CD14-positive monocyte (primary cell): ENCODE results near the gene PPM1F. TPM values are rescaled to one million over a fixed set of nuclear protein-coding genes. Genes with fewer than 3 reads are reported as not detected.

Experiments used
- DNase-seq, 3 donors: peaks; one replicate each; pipeline ENCODE4 v3.0.0-alpha.2; 2011 to 2022
- H2AFZ ChIP-seq: 2 replicates; pipeline ENCODE4 v1.6.0; 2012; ENCODE audit warnings: mild to moderate bottlenecking, low read depth, low read length, inconsistent platforms; ENCODE audit not compliant: insufficient read depth, poor library complexity, severe bottlenecking
- H3K27ac ChIP-seq, 2 donors: 1 replicate in 1 of 2; 2 replicates in 1 of 2; pipeline ENCODE4 v1.5.1; 2012 to 2013; ENCODE audit warnings: low read length in 2 of 2, control low read depth in 1 of 2, inconsistent platforms in 1 of 2, low read depth in 1 of 2, mild to moderate bottlenecking in 1 of 2
- H3K27me3 ChIP-seq, 2 donors: one replicate each; pipeline versions ENCODE4 v1.6.0 to v1.6.1; 2011 to 2013; ENCODE audit warnings: low read length in 2 of 2; ENCODE audit not compliant: control insufficient read depth in 2 of 2, insufficient read depth in 2 of 2
- H3K36me3 ChIP-seq, 2 donors: replicated peaks in 1 of 2; 1 replicate in 1 of 2; 2 replicates in 1 of 2; pipeline versions ENCODE4 v1.5.1 to v1.6.1; 2012 to 2013; ENCODE audit warnings: low read length in 2 of 2, control low read depth in 1 of 2, inconsistent platforms in 1 of 2, mild to moderate bottlenecking in 1 of 2; ENCODE audit not compliant: insufficient read depth in 2 of 2, control insufficient read depth in 1 of 2
- H3K4me1 ChIP-seq, 2 donors: 1 replicate in 1 of 2; 2 replicates in 1 of 2; pipeline versions ENCODE4 v1.5.1 to v1.6.1; 2012 to 2013; ENCODE audit warnings: low read length in 2 of 2, control low read depth in 1 of 2, inconsistent platforms in 1 of 2, mild to moderate bottlenecking in 1 of 2, moderate library complexity in 1 of 2; ENCODE audit not compliant: insufficient read depth in 2 of 2, control insufficient read depth in 1 of 2
- H3K4me2 ChIP-seq: replicated peaks from 2 replicates; pipeline ENCODE3; 2012; ENCODE audit warnings: low read length, moderate library complexity, mild to moderate bottlenecking; ENCODE audit not compliant: poor library complexity, severe bottlenecking; ENCODE audit errors: extremely low read depth
- H3K4me3 ChIP-seq, 3 experiments: fragments of 200-600 bp in 1 of 3; sonication (generic) in 1 of 3; replicated peaks in 1 of 3; 1 replicate in 2 of 3; 2 replicates in 1 of 3; pipeline ENCODE4 v1.5.1; 2011 to 2013; ENCODE audit warnings: low read length in 3 of 3, mild to moderate bottlenecking in 3 of 3, control low read depth in 2 of 3, low read depth in 2 of 3, inconsistent platforms in 1 of 3, moderate library complexity in 1 of 3
- H3K79me2 ChIP-seq: 2 replicates; pipeline ENCODE4 v1.6.0; 2012; ENCODE audit warnings: mild to moderate bottlenecking, control low read depth, inconsistent platforms, low read length, moderate library complexity; ENCODE audit not compliant: insufficient read depth
- H3K9ac ChIP-seq: 2 replicates; pipeline ENCODE4 v1.6.0; 2017; ENCODE audit warnings: low read length, mild to moderate bottlenecking; ENCODE audit not compliant: insufficient read depth, poor library complexity, severe bottlenecking
- H3K9me3 ChIP-seq, 2 donors: replicated peaks in 1 of 2; 1 replicate in 1 of 2; 2 replicates in 1 of 2; pipeline versions ENCODE4 v1.5.1 to v1.6.1; 2012 to 2013; ENCODE audit warnings: low read length in 2 of 2, control low read depth in 1 of 2; ENCODE audit not compliant: control insufficient read depth in 1 of 2, insufficient read depth in 1 of 2
- H4K20me1 ChIP-seq: 2 replicates; pipeline ENCODE4 v1.6.0; 2012; ENCODE audit warnings: mild to moderate bottlenecking, low read length, control low read depth, moderate library complexity; ENCODE audit not compliant: insufficient read depth
- H3K27ac Mint-ChIP-seq, 7 donors: one replicate each; pipeline ENCODE4 v1.8.0; 2020; ENCODE audit warnings: mild to moderate bottlenecking in 7 of 7, mixed read lengths in 7 of 7, moderate library complexity in 6 of 7, inconsistent platforms in 2 of 7
- H3K27me3 Mint-ChIP-seq, 3 donors: one replicate each; pipeline ENCODE4 v1.8.0; 2021 to 2022; ENCODE audit warnings: low read depth in 3 of 3, mild to moderate bottlenecking in 3 of 3, mixed read lengths in 3 of 3, moderate library complexity in 3 of 3, inconsistent platforms in 1 of 3
- H3K36me3 Mint-ChIP-seq, 2 donors: one replicate each; pipeline ENCODE4 v1.8.0; 2020; ENCODE audit warnings: mixed read lengths in 2 of 2, inconsistent platforms in 1 of 2, mild to moderate bottlenecking in 1 of 2
- H3K4me1 Mint-ChIP-seq: one replicate; pipeline ENCODE4 v1.8.0; 2020; ENCODE audit warnings: mild to moderate bottlenecking, mixed read lengths
- H3K4me3 Mint-ChIP-seq, 2 donors: one replicate each; pipeline ENCODE4 v1.8.0; 2020; ENCODE audit warnings: mild to moderate bottlenecking in 2 of 2, mixed read lengths in 2 of 2, moderate library complexity in 1 of 2
- H3K9me3 Mint-ChIP-seq, 7 donors: one replicate each; pipeline ENCODE4 v1.8.0; 2020 to 2022; ENCODE audit warnings: mixed read lengths in 7 of 7, mild to moderate bottlenecking in 6 of 7, moderate library complexity in 6 of 7, inconsistent platforms in 2 of 7
- CTCF ChIP-seq: fragments of 200-600 bp; IDR thresholded peaks from one replicate; pipeline ENCODE4 v1.8.0; 2022; ENCODE audit warnings: antibody characterized with exemption, mild to moderate bottlenecking
- WGBS: methylation state at CpG from one replicate; pipeline ENCODE4 v1.1.5; 2013; ENCODE audit warnings: missing lambda C conversion rate; ENCODE audit not compliant: insufficient coverage; 5-methylcytosine and 5-hydroxymethylcytosine counted together
- intact Hi-C, 2 donors: fragments of 100-400 bp; cut with micrococcal nuclease; formaldehyde crosslinking; loops; one replicate each; pipeline versions ENCODE4 v1.15.0 to v1.15.1; 2023
- polyA plus RNA-seq, 3 donors: library from polyadenylated mRNA; depleted of rRNA in 1 of 3; unstranded in 2 of 3; stranded (reverse) in 1 of 3; fragments of 300-500 nt in 2 of 3; fragments of >200 nt in 1 of 3; fragmentation: Illumina TruSeq in 2 of 3; gene quantifications; 1 replicate in 2 of 3; 2 replicates in 1 of 3; pipeline ENCODE4 v1.2.3, GENCODE V29; 2012 to 2021

The PPM1F gene
- polyA plus RNA-seq, 3 donors, result 28.8 to 95.0 (median 37.2) TPM

- WGBS, result 96% methylated on average over 18 of the region's 22 CpGs
- no peak overlapping the region for H2AFZ ChIP-seq
- peaks cover 52 to 59% of the 10 kb centered on the region in 2 donors for H3K36me3 ChIP-seq
- H3K27ac ChIP-seq, result no peak overlapping the region
- Mint-ChIP-seq H3K27me3 (peaks cover 0 to 3% (median 0%) of the 10 kb centered on the region in 3 donors), H3K36me3 (peaks cover 34 to 52% of the 10 kb centered on the region in 2 donors), H3K4me1 (peaks cover 3% of the 10 kb centered on the region), H3K9me3 (no peaks in the 10 kb centered on the region), H3K27ac (no peak overlapping the region), H3K4me3 (no peak overlapping the region)
- TF ChIP-seq CTCF, result no peak
- no peak overlapping the region for H3K4me2 ChIP-seq
- no peaks in the 10 kb centered on the region for H3K27me3 ChIP-seq
- no peak for DNase-seq
- H3K4me3 ChIP-seq, result no peak overlapping the region
- H3K4me1 ChIP-seq, result no peaks in the 10 kb centered on the region
- H4K20me1 ChIP-seq, result no peaks in the 10 kb centered on the region
- H3K9ac ChIP-seq, result no peak overlapping the region
- intact Hi-C loops, result no loop called here
- H3K79me2 ChIP-seq, result no peaks in the 10 kb centered on the region
- no peaks in the 10 kb centered on the region for H3K9me3 ChIP-seq
These were observed 6.0 kb upstream of the PPM1F start for GRCh38 chr22:21958360-21959273.

DNA sequence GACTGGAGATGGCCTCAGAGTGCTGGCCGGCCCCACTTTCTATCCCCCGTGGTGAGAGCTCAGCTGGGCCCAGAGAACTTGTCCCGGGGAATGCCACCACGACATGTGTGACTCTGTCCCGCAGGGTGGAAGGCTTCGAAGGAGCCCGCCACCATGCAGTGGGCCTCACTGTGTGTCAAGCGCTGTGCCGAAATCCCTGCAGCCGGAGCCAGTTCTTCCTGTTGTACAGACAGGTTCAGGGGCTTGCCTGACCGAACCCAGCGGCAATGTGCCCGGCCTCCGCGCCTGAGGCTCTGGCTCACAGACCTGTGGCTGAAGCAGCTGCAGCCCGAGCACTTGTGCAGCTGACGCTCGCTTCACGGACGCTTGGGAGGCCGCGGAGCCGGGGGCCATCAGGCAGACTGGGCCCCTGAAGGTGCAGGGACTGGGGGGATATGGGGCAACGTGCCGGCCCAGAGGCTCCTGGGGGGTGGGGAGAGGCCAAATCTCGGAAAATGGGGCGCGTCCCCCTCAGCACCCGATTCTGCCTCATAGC is 650 bp downstream of the PPM1F start:
- peak overlapping the region; percentile 65 to 82 (median 79) for H3K4me3 ChIP-seq
- intact Hi-C loops, result loop anchor here (2.0 to 5.0 kb wide), 5 partner anchors 13 to 239 kb away; partner anchors contain the start of gene MAPK1 (in 1 of the 2)
- peaks cover 4% of the 10 kb centered on the region for H4K20me1 ChIP-seq
- H3K4me1 Mint-ChIP-seq, result peaks cover 47% of the 10 kb centered on the region
- no peak overlapping the region for H2AFZ ChIP-seq
- H3K9ac ChIP-seq, result peak overlapping the region; percentile 88
- under 1% methylated on average over 25 of the region's 29 CpGs for WGBS
- peaks cover 0 to 3% (median 0%) of the 10 kb centered on the region in 7 donors for H3K9me3 Mint-ChIP-seq
- peak overlapping the region; percentile 81 to 95 (median 89) for H3K27ac Mint-ChIP-seq
- TF ChIP-seq CTCF, result no peak
- H3K27me3 Mint-ChIP-seq, result peaks cover 0 to 7% (median 3%) of the 10 kb centered on the region in 3 donors
- H3K4me3 Mint-ChIP-seq, result peak overlapping the region; percentile 90 to 92
- H3K36me3 Mint-ChIP-seq, result peaks cover 20 to 33% of the 10 kb centered on the region in 2 donors
- peak overlapping the region; percentile 90 for H3K4me2 ChIP-seq
- peak; percentile 25 to 60 (median 37) for DNase-seq
- H3K27ac ChIP-seq, result peak overlapping the region; percentile 30 to 93
- no peaks in the 10 kb centered on the region for H3K27me3 ChIP-seq
- H3K79me2 ChIP-seq, result peaks cover 48% of the 10 kb centered on the region
- peaks cover 51 to 61% of the 10 kb centered on the region in 2 donors for H3K4me1 ChIP-seq
- no peaks in the 10 kb centered on the region for H3K9me3 ChIP-seq
- peaks cover 0 to 4% of the 10 kb centered on the region in 2 donors for H3K36me3 ChIP-seq
